ENCODE data around the gene S100A14. TPM values are rescaled to one million over a fixed set of nuclear protein-coding genes. Genes with fewer than 3 reads are reported as not detected.
"Not testable (repeated sequence)": the region's sequence is repeated elsewhere in the genome, so short reads cannot be mapped to it uniquely, and the experiment has no call there.

The S100A14 gene
- total RNA-seq, 2 experiments from 2014 or later = not detected

DNA sequence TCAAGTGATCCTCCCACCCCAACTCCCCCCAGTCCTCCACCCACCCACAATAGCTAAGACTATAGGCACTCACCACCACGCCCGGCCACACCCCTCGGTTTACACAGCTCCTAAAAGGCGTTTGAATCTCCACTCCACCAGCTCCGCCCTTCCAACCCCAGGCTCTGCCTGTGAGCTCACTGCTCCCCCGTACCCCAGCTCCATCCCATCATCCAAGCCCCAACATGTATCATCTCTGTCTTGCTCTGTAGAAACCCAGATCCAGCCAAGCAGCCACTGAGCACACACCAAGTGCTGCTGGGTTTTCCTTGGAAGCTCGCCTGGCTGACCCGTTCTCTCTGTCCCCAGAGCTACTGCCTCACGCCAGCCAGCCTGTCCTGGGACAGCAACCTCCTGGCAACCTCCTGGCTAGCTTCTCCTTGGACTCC lies 38.5 kb downstream of the S100A14 start:
- Mint-ChIP-seq H3K4me1 (ENCODE audit: low read depth) (peaks cover 9% of the 10 kb centered on the region), H3K9me3 (no peaks in the 10 kb centered on the region), H3K4me3 (no peak overlapping the region), H3K27me3 (ENCODE audit: low read depth) (peaks cover 7% of the 10 kb centered on the region), H3K36me3 (ENCODE audit: low read depth) (no peaks in the 10 kb centered on the region), H3K27ac (no peak overlapping the region)
- CTCF ChIA-PET = interaction anchor here (0.7 to 1.8 kb wide), 6 partner anchors 36 to 67 kb away, joined by 3 to 8 read pairs (median 5); partner anchors contain the start of genes S100A14 and S100A16
- DNase-seq = no peak
- intact Hi-C loops (cut with micrococcal nuclease) = no loop called here

DNA sequence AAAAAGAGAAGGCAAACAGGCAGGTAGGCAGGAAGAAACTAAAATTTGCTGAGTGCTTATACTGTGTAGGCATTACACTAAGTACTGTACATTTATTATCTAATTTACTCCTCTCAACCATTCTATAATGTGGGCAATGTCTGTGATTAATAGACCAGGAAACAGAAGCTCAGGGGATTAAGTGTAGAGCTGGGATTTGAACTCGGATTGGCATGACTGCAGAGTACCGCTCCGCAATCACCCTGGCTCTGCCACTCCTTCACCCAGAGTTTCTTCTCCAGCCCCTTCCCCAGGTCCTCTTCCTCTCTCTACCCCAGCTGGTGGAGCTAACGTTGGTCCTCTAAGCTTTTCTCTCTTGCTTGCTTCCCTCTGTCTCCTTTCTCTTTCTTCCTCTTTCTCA lies 39.0 kb downstream of the S100A14 start:
- intact Hi-C loops (cut with micrococcal nuclease) = no loop called here

DNA sequence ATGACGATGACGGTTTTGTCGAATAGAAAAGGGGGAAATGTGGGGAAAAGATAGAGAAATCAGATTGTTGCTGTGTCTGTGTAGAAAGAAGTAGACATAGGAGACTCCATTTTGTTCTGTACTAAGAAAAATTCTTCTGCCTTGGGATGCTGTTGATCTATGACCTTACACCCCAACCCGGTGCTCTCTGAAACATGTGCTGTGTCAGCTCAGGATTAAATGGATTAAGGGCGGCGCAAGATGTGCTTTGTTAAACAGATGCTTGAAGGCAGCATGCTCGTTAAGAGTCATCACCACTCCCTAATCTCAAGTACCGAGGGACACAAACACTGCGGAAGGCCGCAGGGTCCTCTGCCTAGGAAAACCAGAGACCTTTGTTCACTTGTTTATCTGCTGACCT lies 40.6 kb downstream of the S100A14 start:
- DNase-seq; H3K36me3 Mint-ChIP-seq (ENCODE audit: low read depth); intact Hi-C loops (cut with micrococcal nuclease); H3K9me3 Mint-ChIP-seq; H3K27me3 Mint-ChIP-seq (ENCODE audit: low read depth); H3K27ac Mint-ChIP-seq; H3K4me3 Mint-ChIP-seq: not testable (repeated sequence)
- H3K4me1 Mint-ChIP-seq (ENCODE audit: low read depth) = peaks cover 24% of the 10 kb centered on the region
- CTCF ChIA-PET = interaction anchor here (1.1 kb wide), 1 partner anchor 65 kb away, joined by 3 read pairs; no protein-coding TSS in a partner anchor

More for the DNA sequence above, 39.0 kb downstream of the S100A14 start:
- Mint-ChIP-seq H3K27me3 (ENCODE audit: low read depth) (peaks cover 7% of the 10 kb centered on the region), H3K27ac (no peak overlapping the region), H3K4me1 (ENCODE audit: low read depth) (peaks cover 14% of the 10 kb centered on the region), H3K4me3 (no peak overlapping the region), H3K9me3 (no peaks in the 10 kb centered on the region), H3K36me3 (ENCODE audit: low read depth) (no peaks in the 10 kb centered on the region)
- DNase-seq = no peak
- CTCF ChIA-PET = interaction anchor here (0.7 to 1.8 kb wide), 7 partner anchors 36 to 66 kb away, joined by 3 to 8 read pairs (median 5); partner anchors contain the start of genes S100A14 and S100A16

DNA sequence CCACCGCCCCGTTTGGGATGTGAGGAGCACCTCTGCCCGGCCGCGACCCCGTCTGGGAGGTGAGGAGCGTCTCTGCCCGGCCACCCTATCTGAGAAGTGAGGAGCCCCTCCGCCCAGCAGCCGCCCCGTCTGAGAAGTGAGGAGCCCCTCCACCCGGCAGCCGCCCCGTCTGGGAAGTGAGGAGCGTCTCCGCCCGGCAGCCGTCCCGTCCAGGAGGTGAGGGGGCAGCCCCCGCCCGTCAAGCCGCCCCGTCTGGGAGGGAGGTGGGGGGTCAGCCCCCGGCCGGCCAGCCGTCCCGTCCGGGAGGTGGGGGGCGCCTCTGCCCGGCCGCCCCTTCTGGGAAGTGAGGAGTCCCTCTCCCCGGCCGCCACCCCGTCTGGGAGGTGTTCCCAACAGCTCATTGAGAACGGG lies 41.0 kb downstream of the S100A14 start:
- H3K27ac Mint-ChIP-seq; DNase-seq; H3K36me3 Mint-ChIP-seq (ENCODE audit: low read depth); H3K9me3 Mint-ChIP-seq; H3K27me3 Mint-ChIP-seq (ENCODE audit: low read depth); H3K4me3 Mint-ChIP-seq; intact Hi-C loops (cut with micrococcal nuclease); CTCF ChIA-PET: not testable (repeated sequence)
- peaks cover 24% of the 10 kb centered on the region for H3K4me1 Mint-ChIP-seq (ENCODE audit: low read depth)

DNA sequence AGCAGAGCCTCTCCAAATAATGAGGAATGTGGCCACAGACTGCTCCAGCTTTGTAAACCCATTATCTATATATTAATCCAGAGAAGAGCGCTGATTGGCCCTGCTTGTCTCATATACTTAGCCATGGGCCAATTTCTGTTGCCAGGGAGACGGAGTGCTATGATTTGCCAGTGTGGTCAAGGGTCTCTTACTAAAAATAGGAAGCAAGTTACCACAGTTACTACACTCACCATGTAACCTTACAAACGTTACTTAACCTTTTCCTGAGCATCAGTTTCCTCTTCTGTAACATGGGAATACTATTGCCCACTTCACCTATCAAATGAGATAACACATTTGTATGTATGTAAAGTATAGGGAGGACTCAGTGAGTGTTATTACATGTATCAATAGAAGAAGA lies 42.8 kb downstream of the S100A14 start:
- no peaks in the 10 kb centered on the region for H3K36me3 Mint-ChIP-seq (ENCODE audit: low read depth)
- peaks cover 33% of the 10 kb centered on the region for H3K4me1 Mint-ChIP-seq (ENCODE audit: low read depth)
- intact Hi-C loops (cut with micrococcal nuclease) = loop anchor here (2.0 kb wide), 4 partner anchors 201 to 411 kb away; partner anchors contain the start of gene SLC27A3
- H3K27me3 Mint-ChIP-seq (ENCODE audit: low read depth) = peaks cover 7% of the 10 kb centered on the region
- H3K9me3 Mint-ChIP-seq = no peaks in the 10 kb centered on the region
- no peak for DNase-seq
- CTCF ChIA-PET = interaction anchor here (0.6 to 7.4 kb wide), 11 partner anchors 12 to 65 kb away, joined by 3 to 207 read pairs (median 4); partner anchors contain the start of genes CHTOP, S100A13, S100A4 and S100A6
- H3K27ac Mint-ChIP-seq = peak overlapping the region; percentile 11
- H3K4me3 Mint-ChIP-seq = no peak overlapping the region

- CTCF ChIA-PET = interaction anchor here (0.7 to 7.4 kb wide), 20 partner anchors 13 to 100 kb away, joined by 3 to 207 read pairs (median 4); partner anchors contain the start of genes CHTOP, S100A13, S100A4 and S100A5
- H3K9me3 Mint-ChIP-seq = no peaks in the 10 kb centered on the region
- intact Hi-C loops (cut with micrococcal nuclease) = loop anchor here (1.0 to 2.0 kb wide), 9 partner anchors 39 to 412 kb away; partner anchors contain the start of genes CHTOP and SLC27A3
- H3K4me1 Mint-ChIP-seq (ENCODE audit: low read depth) = peaks cover 40% of the 10 kb centered on the region
- H3K4me3 Mint-ChIP-seq = no peak overlapping the region
- no peaks in the 10 kb centered on the region for H3K36me3 Mint-ChIP-seq (ENCODE audit: low read depth)
- peak overlapping the region; percentile 18 for H3K27ac Mint-ChIP-seq
- DNase-seq = peak; percentile 85
- H3K27me3 Mint-ChIP-seq (ENCODE audit: low read depth) = peaks cover 1% of the 10 kb centered on the region
Observed at GRCh38 chr1:153572569-153573015, 43.5 kb downstream of the S100A14 start.

- CTCF ChIA-PET = interaction anchor here (0.7 to 7.4 kb wide), 16 partner anchors 14 to 101 kb away, joined by 3 to 207 read pairs (median 4); partner anchors contain the start of genes CHTOP, S100A4, S100A5 and S100A6
- Mint-ChIP-seq H3K27ac (peak overlapping the region; percentile 18), H3K4me3 (no peak overlapping the region), H3K4me1 (ENCODE audit: low read depth) (peaks cover 47% of the 10 kb centered on the region), H3K9me3 (no peaks in the 10 kb centered on the region), H3K36me3 (ENCODE audit: low read depth) (no peaks in the 10 kb centered on the region), H3K27me3 (ENCODE audit: low read depth) (no peaks in the 10 kb centered on the region)
- DNase-seq = no peak
- intact Hi-C loops (cut with micrococcal nuclease) = loop anchor here (1.0 to 2.0 kb wide), 9 partner anchors 38 to 413 kb away; partner anchors contain the start of genes CHTOP and SLC27A3
Observed at GRCh38 chr1:153571706-153572105, 44.4 kb downstream of the S100A14 start.

- no peaks in the 10 kb centered on the region for H3K27me3 Mint-ChIP-seq (ENCODE audit: low read depth)
- intact Hi-C loops (cut with micrococcal nuclease) = no loop called here
- no peak overlapping the region for H3K4me3 Mint-ChIP-seq
- DNase-seq = no peak
- H3K4me1 Mint-ChIP-seq (ENCODE audit: low read depth) = peaks cover 54% of the 10 kb centered on the region
- no peaks in the 10 kb centered on the region for H3K9me3 Mint-ChIP-seq
- no peaks in the 10 kb centered on the region for H3K36me3 Mint-ChIP-seq (ENCODE audit: low read depth)
- CTCF ChIA-PET = interaction anchor here (1.2 to 7.4 kb wide), 4 partner anchors 37 to 61 kb away, joined by 3 to 207 read pairs (median 78); partner anchors contain the start of genes S100A13 and S100A6
- H3K27ac Mint-ChIP-seq = no peak overlapping the region
Observed at GRCh38 chr1:153570874-153571273, 45.3 kb downstream of the S100A14 start.

DNA sequence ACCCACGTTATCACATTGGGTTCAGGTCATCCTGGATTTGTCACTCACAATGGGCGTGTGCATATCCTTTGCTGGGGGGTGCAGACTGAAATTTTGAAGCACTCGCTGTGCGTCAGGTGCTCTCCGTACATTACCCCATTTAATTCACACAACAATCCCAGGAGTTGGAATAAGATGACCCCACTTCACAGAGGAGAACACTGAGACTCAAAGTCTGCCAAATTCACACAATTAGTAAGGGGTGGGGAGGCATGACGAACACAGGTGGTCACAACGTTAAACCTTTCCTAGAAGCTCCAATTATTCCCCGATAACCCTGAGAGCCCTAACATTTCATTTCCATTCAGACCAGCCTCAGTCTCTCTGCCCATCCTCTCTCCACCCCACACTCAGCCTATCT lies 46.7 kb downstream of the S100A14 start:
- H3K27ac Mint-ChIP-seq = peak overlapping the region; percentile 28
- H3K4me3 Mint-ChIP-seq = no peak overlapping the region
- CTCF ChIA-PET = interaction anchor here (1.4 to 7.4 kb wide), 3 partner anchors 35 to 60 kb away, joined by 3 to 207 read pairs (median 153); partner anchors contain the start of gene S100A6
- peaks cover 62% of the 10 kb centered on the region for H3K4me1 Mint-ChIP-seq (ENCODE audit: low read depth)
- intact Hi-C loops (cut with micrococcal nuclease) = loop anchor here (2.0 to 5.0 kb wide), 2 partner anchors 158 to 217 kb away; partner anchors contain the start of gene INTS3
- no peaks in the 10 kb centered on the region for H3K36me3 Mint-ChIP-seq (ENCODE audit: low read depth)
- no peaks in the 10 kb centered on the region for H3K9me3 Mint-ChIP-seq
- no peak for DNase-seq
- no peaks in the 10 kb centered on the region for H3K27me3 Mint-ChIP-seq (ENCODE audit: low read depth)

GRCh38 chr1:153568367-153569099 lies 47.6 kb downstream of the S100A14 start:
- Mint-ChIP-seq H3K4me3 (peak overlapping the region; percentile 68), H3K36me3 (ENCODE audit: low read depth) (no peaks in the 10 kb centered on the region), H3K4me1 (ENCODE audit: low read depth) (peaks cover 62% of the 10 kb centered on the region), H3K27ac (peak overlapping the region; percentile 66), H3K9me3 (no peaks in the 10 kb centered on the region), H3K27me3 (ENCODE audit: low read depth) (no peaks in the 10 kb centered on the region)
- intact Hi-C loops (cut with micrococcal nuclease) = loop anchor here (1.0 to 5.0 kb wide), 6 partner anchors 35 to 216 kb away; partner anchors contain the start of genes INTS3 and SNAPIN
- CTCF ChIA-PET = interaction anchor here (0.7 to 7.4 kb wide), 20 partner anchors 11 to 216 kb away, joined by 3 to 207 read pairs (median 4); partner anchors contain the start of genes S100A5 and S100A6
- peak; percentile 93 for DNase-seq

GRCh38 chr1:153567621-153568366 lies 48.3 kb downstream of the S100A14 start:
- H3K27me3 Mint-ChIP-seq (ENCODE audit: low read depth) = no peaks in the 10 kb centered on the region
- peak; percentile 69 for DNase-seq
- CTCF ChIA-PET = interaction anchor here (0.7 to 7.4 kb wide), 21 partner anchors 10 to 216 kb away, joined by 3 to 207 read pairs (median 4); partner anchors contain the start of genes S100A5 and S100A6
- peak overlapping the region; percentile 68 for H3K27ac Mint-ChIP-seq
- no peaks in the 10 kb centered on the region for H3K36me3 Mint-ChIP-seq (ENCODE audit: low read depth)
- H3K9me3 Mint-ChIP-seq = no peaks in the 10 kb centered on the region
- intact Hi-C loops (cut with micrococcal nuclease) = loop anchor here (1.0 to 5.0 kb wide), 6 partner anchors 34 to 215 kb away; partner anchors contain the start of genes INTS3 and SNAPIN
- H3K4me1 Mint-ChIP-seq (ENCODE audit: low read depth) = peaks cover 55% of the 10 kb centered on the region
- H3K4me3 Mint-ChIP-seq = no peak overlapping the region
